22Rv1 (cell line): ENCODE data around the gene PRPSAP1.

Experiments
- CTCF ChIP-seq: fragments of 450-650 bp; IDR thresholded peaks from 2 replicates; pipeline ENCODE4 v1.5.1; 2017; ENCODE audit warnings: mild to moderate bottlenecking
- ZFX ChIP-seq: fragments of 450-650 bp; IDR thresholded peaks from 2 replicates; pipeline ENCODE4 v1.6.1; 2017; ENCODE audit warnings: antibody characterized with exemption, borderline replicate concordance

- TF ChIP-seq CTCF = no peak
- TF ChIP-seq ZFX = no peak
Measured at GRCh38 chr17:76296186-76296585, 57.5 kb downstream of the PRPSAP1 start.
